NCI-H2081 treated with DMSO at 0.1 percent for 48 hours (cell line): ENCODE measurements around the gene RAP2B.
"Not testable (repeated sequence)": the region's sequence is repeated elsewhere in the genome, so short reads cannot be mapped to it uniquely, and the experiment has no call there.

Experiments
- DNase-seq: peaks from one replicate; lab custom pipeline; 2025; lab: John Stamatoyannopoulos, UW

The RAP2B gene

DNA sequence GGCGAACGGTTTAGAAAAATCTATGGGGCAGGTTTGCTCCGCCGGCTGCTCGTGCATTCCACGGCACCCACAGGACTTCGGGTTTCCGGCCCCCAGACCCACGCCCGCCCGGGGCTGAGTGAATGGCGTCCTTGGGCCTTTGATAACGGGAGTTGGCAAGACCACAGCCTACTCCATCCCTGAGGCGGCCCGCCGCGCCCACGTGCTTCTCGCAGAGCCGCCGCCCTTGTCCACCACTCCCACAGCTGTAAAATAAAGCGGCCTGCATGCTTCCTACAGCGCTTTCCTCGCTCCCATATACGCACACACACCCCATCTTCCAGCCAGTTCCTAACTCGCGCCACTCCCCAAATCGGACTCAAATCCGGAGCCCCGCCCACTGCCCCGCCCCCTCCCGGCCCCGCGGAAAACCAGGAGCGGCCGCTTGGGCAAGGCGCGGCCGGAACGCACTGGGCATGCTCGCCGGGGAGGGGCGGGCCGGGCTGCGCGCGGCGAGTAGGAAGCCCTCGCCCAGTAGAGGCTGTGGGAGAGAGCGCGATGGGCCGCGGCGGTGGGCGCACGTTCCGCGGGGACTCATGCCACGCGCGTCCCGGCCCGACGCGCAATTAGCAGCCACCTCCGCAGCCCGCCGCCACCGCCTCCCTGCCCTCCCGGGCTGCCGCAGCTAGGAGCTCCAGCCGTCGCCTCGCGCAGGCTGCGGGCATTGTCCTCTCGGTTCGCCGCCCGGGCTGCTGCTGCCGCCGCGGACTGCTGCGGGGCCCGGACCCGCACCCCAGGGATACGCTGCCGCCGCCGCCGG is at the start of gene RAP2B:
RAP2B (plus strand) TSS at position 513 of the 799 bp plus-strand sequence. CDS start 468 bp downstream, outside the sequence.
- DNase-seq: peak; percentile 51

DNA sequence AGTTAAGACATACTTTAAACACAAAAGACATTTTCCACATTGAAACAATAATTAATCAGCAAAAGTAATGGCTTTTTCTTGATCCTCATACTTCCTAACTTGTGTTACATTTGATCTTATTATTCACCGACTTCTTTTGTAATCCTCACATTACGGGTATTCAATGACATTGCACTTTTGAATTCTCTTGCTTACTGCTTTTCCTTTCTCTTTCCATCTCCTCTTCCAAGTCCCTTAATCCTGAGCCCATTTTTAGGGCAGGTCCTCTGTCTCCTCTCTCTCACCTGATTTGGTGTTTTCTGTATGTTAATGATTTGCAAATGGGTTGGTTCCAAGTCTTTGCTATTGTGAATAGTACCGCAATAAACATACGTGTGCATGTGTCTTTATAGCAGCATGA is 48.5 kb upstream of the RAP2B start:
- DNase-seq: no peak

DNA sequence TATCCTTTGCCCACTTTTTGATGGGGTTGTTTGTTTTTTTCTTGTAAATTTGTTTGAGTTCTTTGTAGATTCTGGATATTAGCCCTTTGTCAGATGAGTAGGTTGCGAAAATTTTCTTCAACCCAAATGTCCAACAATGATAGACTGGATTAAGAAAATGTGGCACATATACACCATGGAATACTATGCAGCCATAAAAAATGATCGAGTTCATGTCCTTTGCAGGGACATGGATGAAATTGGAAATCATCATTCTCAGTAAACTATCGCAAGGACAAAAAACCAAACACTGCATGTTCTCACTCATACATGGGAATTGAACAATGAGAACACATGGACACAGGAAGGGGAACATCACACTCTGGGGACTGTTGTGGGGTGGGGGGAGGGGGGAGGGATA is 47.8 kb upstream of the RAP2B start:
- not testable (repeated sequence) for DNase-seq

DNA sequence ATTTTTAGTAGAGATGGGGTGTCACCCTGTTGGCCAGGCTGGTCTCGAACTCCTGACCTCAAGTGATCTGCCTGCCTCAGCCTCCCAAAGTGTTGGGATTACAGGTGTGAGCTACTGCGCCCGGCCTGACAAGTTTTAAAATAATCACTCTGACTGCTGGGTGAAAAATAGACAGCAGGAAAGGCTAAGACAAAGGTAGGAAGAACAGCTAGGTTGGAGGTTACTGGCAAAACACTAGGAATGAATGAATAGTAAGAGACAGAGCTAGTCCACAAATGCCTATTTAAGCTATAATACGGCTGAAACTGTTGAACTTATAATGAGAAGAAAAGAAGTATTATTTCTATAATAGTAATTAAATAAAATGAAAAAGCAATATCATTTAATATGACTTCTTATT is 46.7 kb upstream of the RAP2B start:
- no peak for DNase-seq

DNA sequence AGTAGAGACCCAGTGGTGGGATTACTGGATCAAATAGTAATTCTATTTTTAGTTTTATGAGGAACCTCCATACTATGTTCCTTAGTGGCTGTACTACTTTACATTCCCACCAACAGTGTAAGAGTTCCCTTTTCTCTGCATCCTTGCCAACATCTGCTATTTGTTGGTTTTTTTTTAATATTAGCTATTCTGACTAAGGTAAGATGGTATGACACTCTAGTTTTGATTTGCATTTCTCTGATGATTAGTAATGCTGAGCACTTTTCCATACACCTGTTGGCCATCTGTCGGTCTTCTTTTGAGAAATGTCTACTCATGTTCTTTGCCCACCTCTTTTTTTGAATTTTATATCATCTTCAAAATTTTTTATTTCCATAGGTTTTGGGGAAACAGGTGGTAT is 34.2 kb upstream of the RAP2B start:
- DNase-seq: no peak

DNA sequence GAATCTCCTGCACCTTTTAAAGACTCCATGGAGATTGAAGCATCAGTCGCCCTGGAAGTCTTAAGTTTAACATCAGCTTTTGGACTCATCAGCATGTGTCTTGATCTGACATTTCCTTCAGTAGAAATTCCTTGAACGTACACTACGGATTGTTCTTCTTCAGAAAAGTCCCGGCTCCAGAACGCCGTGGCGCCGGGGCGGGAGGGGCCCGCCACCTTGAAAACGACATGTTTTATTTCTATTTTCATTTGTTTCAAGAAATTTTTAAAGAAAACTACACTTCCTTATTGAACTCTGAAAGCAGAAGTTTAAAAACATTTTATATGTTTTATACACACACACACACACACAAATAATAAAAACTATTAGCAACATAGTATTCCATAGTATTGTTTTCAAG is 32.6 kb upstream of the RAP2B start:
- no peak for DNase-seq

DNA sequence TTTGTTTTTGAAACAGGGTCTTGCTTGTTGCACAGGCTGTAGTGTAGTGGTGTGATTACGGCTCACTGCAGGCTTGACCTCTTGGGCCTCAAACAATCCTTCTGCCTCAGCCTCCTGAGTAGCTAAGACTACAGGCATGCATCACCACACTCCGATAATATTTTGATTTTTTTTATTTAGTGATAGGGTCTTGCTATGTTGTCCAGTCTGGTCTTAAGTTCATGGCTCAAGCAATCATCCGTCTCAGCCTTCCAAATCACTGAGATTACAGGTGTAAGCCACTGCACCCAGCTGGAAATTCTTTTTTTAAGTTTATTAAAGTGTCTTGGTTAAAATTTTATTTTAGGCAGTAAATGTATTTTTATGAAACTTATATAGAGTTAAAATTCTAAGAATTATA is 32.2 kb upstream of the RAP2B start:
- no peak for DNase-seq

DNA sequence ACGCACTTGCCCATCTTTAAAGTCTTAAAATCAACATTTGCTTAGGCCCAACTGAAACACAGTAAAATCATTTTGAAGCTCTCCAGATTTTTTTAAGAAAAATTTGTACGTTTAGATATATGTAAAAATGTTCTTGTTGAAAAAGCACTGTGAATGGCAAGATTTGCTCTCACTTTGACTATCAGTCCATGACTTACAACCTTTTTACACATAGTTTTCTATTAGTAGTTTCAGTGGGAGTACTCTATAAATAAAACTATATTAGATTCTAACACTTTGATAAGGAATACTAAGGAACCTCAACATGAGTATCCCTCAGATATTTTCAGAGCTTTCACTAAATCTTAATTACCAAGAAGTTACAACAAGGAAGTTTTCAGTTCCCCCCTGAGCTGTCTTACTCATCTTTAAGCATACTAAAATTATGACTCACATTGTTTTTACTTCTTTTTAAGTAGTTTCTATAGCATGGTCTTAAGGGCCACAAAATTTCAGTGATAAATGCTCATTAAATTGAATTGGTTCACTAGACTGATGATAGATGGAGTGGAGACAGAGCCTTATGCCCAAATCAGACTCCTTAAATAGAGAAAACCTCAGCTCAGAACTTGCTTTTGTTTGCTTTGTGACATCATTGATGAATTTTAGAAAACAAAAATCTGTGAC is 31.6 kb upstream of the RAP2B start:
- DNase-seq: no peak

DNA sequence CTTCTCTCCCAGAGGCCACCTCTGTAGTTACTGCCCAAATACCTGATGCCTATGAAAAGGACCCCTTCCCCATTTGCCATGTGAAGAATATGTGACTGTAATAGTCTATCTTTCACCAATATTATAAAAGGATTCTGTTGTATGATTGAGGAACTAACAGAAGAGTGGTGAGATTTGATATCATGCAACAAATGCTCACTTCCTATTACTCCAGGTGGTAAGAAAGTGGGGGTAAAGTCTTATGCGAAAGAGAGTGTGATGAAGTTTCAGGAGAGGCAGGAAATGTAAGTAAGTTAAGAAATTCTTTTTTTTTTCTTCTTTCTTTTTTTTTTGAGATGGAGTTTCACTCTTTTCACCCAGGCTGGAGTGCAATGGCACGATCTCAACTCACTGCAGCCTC is 24.4 kb upstream of the RAP2B start:
- DNase-seq: no peak

DNA sequence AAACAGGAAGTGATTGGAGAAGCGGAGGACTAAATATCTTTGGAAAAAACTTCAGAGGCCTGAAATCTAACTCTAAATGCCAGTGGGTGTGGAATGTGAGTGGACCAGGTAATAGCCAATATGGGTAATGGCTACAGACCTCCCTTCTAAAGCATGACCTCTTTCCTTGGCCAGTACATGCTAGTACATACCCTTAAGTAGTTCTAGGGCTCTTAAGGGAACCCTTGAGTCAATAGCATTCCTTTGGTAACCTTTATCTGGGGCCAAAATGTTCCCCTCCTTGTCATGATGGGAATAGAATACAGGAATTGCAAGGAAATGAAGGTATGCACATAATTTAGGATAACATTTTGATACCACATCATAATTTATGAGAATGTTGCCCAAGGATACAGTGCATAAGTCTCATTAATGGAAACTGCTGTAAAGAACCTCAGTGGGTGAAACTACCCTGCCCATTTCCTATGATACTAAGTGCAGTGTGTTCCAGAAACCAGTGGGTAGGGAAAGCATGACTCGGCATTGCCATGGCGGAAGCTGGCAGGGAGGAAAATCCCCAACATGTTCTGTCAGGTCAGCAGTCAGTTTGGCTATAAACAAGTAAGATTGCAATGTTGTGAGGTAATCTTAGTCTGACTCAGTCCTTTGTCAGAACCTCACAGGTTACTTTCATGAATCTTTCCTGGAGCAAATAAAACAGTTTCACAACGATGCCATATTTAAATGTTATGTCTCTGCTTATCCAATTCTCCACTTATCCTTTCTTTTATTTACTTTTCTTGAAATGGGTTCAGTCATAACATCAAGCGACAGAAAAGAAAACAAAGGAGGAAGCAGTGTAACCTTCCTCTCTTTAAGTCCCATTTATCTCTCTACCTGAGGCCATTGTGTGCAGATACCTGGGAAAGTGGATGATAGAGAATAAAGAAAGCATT is 23.5 kb upstream of the RAP2B start:
- no peak for DNase-seq

DNA sequence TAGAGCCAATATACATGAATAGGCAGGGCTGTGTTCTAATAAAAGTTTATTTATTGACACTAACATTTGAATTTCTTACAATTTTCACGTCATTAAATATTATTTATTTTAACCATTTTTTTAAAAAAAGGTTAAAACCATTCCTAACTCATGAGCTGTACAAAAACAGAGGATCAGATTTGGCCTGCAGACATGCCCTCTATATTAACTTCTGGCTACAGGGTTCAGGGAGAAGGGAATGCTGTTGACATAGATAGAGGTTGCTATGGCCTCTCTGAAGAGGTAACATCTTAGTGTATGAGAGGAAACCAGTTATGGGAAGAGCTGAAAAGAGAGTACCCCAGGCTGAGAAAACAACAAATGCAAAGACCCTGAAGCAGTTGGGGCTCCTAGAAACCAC is 19.1 kb upstream of the RAP2B start:
- DNase-seq: no peak

DNA sequence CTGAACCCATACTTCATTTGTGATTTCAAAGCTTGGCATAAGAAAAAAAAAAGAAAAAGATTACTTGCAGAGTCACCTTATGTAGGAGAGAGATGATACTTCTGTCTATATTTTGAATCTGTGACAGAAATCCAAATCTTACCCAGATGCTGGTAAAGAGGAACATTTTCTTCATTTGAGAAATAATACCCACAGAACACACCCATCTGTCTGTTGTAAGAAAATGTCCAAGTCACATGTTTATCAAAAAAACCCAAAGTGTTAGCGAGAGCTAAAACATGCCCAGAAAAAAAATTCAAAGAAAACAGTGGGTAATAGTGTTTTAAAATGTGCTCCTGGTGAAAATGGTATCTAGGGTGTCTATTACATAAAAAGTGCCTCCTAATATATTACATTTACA is 18.0 kb upstream of the RAP2B start:
- no peak for DNase-seq

DNA sequence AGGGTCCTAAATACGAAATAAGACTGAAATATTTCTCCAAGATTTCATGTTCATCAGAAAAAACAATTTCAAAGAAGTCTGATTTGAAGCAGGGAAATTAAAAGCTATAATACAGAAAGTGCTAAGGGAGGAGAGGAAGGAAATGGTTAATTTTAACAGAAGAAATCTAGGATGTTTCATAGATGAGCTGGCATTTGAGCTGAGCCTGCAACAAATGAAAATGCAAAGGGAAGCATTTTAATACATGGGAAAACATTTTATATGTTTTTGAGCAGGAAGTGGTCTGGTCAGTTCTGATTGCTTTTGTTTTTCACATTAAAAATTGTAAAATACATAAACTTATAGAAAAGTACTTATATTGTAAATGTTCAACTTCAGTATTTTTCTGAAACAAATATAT is 17.2 kb upstream of the RAP2B start:
- DNase-seq: no peak

DNA sequence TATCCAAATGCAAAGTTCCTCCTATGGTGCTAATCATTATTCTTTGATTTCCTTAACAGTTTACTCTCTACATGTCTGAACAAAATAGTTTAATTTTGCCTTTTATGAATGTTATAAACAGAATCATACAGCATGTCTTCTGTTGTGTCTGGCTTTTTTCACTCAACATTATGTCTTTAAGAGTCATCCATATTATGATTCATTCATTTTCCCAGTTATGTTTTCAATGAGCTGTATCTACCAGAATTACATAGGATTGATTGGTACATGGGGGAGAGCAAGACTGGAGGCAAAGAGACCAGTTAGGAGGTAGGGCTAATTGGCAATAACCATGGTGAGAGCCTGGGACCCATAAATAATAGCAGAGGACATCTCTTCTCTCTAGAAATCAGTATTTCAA is 16.6 kb upstream of the RAP2B start:
- DNase-seq: no peak

DNA sequence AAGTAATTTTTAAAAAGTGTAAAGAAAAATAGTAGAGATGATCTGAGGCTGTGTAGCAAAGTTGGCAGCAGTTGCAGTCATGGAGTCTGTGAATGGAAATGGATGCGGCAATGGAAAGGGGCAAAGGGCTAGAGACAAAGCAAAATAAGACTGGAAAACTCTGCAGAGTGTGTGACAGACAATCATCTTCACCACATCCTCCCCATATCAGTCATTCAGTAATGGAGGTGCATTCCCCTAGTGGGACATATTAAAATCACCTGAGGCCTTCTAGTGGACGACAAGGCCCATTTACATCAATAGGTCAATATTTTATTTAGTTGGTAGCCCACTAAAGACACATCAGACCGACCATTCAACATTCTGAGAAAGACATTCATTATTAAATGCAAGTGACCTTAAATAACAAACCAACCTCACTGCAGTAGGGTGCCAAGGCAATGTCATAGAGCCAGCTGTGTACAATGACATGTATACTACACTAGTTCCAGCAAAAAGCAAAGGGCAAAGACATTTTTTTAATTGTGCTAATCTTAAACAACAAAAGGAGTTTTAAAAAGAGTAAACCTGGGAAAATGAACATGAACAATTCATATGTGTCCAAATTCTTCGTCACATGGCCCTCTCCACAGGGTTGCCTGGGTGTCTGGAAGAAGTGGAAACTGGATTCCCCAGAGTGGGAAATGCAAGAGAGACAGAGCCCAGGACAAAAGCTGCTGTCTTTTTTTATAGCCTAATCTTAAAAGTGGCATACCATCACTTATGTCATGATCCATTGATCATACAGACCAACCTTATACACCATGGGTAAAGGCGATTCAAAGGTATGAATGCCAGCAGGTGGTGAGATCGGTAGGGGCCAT is 15.6 kb upstream of the RAP2B start:
- DNase-seq: no peak

DNA sequence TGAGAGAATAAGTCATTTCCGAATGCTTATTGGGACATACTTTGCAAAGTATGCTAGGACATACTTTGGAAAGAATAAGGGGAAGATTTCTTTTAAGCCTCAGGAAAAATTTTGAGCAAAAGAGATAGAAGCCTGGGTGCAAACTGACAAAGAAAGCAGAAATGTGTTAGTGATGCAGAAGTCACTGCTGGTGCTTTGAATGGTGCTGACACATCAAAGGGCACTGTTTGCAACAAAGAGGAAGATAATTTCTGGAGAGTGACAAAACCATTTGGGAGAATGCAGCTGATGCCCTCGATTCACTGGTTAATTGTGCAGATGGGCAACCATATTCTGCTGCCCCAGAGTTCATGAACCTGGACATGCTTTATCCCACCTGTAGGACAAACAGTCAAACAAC is 11.0 kb upstream of the RAP2B start:
- DNase-seq: no peak

DNA sequence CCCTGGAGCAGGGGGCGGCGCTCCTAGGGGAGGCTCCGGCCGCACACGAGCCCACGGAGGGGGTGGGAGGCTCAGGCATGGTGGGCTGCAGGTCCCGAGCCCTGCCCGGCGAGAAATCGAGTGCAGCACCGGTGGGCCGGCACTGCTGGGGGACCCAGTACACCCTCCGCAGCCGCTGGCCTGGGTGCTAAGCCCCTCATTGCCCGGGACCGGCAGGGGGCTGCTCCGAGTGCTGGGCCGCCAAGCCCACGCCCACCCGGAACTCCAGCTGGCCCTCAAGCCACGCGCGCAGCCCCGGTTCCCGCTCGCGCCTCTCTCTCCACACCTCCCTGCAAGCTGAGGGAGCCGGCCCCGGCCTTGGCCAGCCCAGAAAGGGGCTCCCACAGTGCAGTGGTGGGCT is 6.2 kb upstream of the RAP2B start:
- not testable (repeated sequence) for DNase-seq

DNA sequence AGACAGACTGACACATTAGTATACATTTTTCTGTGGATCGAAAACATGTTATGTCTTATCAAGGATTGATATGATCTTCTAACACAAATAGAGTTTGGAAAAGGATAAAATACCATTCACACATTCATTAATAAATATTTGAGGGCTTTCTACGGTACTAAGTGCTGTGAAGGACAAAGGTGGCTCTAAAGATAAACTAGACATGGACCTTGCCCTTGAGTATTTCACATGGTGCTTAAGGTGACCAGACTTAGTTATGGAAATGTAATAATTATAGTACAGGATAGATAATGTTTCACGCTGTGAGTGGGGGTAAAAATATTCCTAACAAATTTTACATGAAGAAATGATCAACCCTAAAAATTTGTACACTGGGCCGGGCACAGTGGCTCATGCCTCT is 3.8 kb upstream of the RAP2B start:
- no peak for DNase-seq

DNA sequence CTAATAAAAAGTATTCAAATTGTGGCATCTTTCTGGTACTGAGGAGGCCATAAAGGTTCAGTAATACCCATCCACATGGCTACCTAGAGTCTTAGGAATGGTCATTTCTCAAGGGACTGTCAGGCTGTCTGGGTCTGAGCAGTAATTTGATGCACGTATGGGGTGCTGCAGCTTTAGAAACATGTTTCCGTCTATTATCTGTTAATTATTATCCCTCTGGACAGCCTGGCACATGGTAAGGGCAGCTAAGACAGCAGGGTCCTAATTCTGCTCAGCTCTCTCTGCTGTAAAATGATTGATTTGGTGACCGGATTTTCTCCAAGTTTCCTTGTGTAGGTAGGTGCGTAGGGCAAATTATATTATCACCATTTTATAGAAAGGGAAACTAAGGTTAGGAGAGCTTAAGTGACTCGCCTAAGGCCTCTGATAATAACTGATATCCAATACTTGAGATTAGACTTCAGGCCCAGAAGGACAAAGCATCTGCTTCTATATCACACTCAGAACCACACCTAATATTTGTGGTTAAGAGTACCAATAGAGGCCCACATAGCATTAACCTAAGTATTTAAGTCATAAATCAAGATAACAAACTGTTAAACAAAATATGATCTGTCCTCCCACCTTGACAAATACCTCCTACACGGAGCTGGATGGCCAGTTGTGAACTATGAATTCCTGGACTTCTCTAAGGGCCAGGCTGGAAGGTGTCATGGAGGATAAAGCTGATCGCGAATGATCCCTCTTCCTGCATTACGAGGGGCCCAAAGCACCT is 2.9 kb upstream of the RAP2B start:
- DNase-seq: no peak

DNA sequence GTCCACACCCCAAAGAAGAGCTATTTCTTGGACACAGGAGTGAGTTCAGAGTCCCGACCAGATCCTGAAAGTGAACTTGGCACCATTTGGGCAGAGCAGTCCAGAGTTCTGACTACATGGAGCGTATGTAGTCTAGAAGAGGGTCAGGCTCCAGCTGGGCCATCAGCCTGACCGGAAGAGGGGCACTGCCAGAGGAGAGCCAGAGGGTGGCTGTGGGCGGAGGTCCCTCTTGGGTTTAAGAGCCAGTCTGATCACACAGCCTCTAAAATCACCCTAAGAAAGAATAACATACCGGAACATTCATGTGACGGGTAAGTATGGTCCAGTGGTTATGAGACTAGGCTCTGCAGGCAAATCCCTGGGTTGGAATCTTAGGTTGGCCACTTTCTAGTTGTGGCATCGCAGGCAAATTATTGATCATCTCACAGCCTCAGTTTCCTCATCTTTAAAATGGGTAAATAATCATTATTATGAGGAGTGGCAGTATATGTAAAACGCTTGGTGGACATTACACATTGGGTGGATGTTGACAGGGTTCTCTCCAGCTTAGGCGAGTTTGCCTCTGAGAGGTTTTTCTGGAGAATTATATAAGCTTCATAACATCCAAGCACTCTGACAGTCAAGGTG is 2.1 kb upstream of the RAP2B start:
- no peak for DNase-seq
